CD4-positive, alpha-beta T cell treated with Interleukin-12 subunit alpha and Interleukin-12 subunit beta, for 1 hour (primary cell): ENCODE data around the gene SLC4A7.
"Not testable (repeated sequence)": the region's sequence is repeated elsewhere in the genome, so short reads cannot be mapped to it uniquely, and the experiment has no call there.

Source experiments
- DNase-seq: peaks from one replicate; pipeline ENCODE4 v3.0.0-alpha.2; 2020

Gene SLC4A7

DNA sequence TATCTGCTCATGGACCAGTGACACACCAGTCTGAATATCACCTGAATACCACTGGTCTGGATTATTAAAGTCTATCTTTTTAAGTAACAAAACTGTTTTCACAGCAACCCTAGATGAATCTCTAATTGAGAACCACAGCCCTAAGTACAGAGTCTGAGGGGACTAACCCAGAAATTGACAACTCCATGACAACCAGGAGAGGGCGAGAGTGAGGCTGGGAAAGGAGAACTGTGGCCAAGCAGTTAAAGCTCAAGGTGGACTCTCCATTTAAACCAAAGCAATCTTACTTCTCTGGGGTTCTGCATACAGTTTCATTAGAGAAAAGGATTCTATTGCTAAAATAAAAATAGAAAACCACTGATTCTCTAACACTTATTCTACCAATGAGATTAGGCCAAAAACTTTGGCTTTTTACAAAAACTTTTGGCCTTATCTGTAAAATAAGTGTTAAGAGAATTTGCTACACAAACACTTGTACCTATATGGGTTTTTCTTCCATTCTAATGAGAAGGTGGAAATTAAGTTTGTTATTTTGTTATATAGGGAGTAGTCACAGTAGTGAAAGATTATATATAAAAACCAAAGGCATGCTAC, 126.4 kb downstream of the SLC4A7 start:
- DNase-seq, result peak; percentile 73

DNA sequence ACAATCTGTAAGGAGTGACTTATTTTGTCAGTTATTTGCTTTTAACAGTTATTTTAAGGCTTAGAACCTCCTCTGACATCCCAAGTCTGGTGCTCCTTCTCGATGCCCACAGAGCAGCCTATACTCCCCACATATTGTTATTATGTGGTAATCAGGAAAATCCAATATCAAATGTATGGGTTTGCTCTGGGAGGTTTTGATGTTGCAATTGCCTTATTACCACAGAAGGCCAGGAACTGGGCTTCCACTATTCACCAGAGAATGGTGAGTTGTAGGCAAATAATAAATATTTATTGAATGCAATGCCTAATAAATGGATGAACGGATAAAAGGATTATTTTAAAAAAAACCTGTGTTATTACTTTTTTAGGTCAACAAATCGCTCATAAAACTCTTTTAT, 127.2 kb downstream of the SLC4A7 start:
- no peak for DNase-seq

DNA sequence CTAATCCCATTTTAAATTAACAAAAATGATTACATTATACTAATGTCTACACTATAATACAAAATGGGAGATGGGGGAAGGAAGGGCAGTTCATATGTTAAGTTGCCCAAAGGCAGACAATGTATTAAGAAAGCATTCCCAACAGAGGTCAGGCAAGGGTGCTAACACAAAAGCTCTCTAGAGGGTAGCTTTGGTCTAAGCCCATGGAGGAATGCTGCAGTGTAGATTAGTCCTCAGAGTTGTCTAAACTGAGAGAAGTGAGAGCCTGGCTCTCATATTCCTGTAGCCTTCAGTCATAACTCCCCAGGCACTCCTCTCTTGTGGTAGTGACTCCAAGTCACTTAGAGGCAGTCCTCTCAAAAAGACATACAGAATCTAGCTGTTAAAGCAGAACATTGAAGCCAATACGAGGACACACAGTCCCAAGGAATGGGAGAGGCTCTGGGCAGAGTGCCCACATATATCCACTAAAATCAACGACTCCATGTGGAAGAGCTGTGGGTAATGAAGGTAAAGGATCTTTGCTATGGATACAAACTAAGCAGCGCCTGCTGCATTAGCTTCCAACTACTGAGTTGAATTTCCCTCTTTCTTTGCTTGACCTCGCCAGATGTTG, 129.5 kb downstream of the SLC4A7 start:
- no peak for DNase-seq

DNA sequence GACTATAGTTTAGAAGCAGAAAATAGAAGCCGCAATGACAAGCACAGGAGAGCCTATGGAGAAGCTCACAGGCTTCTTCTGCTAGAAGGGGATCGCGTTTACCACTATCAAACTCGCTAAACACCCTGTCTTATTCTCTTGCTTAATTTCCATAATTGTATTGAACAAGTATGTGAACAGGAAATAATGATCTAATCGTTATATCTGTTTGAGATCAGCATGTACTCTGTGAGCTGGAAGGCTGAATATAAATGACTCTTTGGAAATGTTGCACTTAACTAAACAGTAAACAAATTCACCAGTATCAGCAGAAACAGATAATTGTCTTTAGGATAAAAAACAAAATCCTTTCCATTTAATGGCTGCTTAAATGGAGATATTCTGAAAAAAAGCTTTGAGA, 130.0 kb downstream of the SLC4A7 start:
- no peak for DNase-seq

DNA sequence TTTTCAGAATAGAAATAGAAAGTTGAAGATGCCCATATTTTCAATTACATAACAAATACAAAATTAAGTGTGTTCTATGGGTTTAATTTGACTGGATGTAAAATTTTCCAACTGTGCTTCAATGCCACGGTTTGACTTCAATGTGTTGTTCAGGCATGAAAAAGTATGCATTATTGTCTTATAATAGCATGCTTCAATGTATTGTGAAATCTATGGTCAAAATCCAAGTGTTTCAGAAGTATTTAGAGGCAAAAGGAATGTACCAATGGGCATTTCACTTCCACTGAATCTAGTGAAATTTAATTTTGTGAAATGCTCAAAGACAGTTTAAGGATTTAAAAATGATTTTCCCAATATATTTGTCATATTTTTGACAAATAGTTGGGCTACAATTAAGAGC, 131.0 kb downstream of the SLC4A7 start:
- DNase-seq, result no peak

DNA sequence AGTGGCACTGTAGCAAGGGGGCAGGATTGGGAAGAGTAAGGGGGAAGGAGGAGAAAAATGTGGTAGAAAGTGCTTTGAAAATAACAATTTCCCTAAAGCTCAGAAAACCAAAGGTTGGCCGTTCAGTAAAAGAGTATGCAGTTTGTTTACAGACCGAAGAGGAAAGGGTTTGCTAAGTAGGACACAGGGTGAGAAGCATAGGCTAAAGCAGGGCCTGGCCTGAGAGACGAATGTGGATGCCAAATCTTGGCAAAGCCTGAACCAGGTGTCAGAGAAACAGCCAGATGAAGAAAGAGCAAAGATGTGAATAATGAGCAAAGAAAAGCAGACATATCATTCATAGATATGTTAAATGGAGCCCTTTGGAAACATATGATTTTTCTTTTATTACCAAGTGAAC, 132.1 kb downstream of the SLC4A7 start:
- DNase-seq, result no peak

DNA sequence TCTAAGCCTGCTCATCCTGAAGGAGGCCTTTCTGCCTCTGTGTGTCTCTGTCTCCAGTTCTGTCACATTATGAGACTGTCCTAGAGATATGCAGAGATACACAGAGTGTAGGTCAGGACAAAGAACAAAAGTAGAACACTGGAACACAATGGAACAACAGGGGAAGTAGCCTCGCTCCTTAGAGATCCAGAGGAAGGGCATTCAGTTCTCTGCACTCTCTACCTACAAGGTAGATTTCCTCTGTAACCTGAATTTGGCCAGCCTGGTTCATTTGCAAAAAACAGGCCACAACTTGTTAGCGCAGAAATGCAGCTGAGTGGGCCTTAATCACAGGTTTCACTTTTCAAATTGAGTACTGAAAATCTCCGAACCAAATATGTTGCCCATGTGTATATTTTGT, 134.4 kb downstream of the SLC4A7 start:
- peak; percentile 2 for DNase-seq

DNA sequence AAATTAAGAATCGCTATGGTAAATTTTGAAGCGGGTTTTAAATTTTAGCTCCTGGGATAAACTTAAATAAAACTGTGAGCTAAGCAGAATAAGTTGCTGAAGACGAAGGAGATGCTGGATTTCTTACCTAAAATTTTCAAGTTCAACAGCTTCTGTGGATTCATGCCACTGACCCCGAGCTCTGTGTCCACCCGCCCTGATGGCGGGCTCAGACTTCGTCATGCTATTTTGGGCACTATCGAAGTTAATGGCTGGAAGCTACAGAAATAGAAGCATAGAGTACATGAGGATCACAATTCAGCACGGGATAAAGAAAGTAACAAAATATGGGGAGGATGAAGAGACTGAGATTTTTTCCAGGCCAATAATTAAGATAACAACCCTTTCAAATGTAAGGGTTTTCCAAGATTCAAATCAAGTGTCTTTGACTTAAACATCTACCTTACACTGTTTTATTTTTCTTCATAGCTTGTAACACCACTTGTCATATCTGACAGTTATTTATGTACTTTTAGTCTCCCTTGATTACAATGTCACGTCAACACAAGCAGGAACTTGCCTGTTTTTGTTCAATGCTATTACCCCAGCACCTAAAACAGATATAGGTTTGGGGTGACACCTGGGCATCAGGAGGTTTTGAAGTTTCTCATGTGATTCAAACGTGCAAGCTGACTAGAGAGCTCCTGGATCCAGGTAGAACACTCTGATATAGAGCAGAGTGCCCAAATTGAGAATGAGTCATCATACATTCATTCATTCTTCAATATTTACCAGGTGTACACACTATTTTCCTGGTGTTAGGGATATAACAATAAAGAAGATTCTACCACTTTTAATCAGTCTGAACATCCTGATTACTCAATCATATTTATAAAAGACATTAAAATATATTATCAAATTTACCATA, 138.0 kb downstream of the SLC4A7 start:
- no peak for DNase-seq

DNA sequence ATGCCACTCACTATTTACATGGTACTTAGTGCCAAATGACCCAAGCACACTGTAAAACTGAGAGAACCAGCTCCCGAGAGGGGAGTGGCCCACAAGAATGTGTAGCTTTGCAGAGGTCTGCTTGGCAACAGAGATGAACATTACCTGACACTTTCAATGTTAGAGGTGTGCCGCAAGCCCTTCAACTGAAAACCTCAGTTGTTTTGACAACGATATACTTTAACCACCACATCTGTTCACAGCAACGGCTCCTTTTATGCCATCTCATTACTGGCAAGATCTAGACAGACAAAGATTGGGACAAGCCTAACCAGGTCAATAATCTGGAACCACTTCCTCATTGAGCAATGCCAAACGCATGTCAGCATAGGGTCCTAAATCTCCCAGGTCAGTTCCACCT, 138.7 kb downstream of the SLC4A7 start:
- DNase-seq, result peak; percentile 32

DNA sequence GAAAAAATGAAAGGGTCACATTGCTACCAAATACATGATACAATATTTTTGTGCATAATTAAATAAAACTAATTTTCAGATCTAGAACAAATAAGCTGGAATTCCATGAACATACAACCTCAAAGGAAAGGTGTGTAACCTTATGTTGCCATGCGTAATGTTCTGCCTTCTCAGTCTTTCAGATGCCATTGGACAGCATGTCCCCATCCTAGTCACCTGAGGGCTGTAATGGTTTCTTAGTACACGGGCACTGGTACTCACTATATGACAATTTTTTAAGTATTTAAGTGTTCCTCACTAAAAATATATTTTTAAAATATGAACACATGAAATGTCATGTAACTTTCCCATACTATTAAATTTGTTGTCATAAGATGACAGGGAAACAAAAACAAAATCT, 139.1 kb downstream of the SLC4A7 start:
- no peak for DNase-seq

DNA sequence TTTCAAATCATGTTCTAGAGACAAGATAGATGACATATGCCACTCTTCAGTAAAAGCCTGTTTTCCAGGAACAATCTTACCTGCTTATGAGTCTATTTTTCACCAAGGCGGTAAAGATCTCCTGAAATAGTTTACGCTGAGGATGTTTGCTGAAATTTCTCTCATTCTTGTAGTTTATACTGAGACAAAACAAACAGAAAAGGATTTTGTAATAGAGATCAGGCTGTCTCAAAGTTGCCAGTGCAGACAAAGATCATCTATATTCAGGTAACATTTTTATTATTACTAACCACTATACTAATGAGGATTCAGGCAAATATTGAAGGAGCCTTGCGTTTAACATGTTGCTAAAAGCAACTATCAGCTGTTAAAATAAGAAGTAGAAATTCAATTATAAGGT, 140.0 kb downstream of the SLC4A7 start:
- DNase-seq, result no peak

DNA sequence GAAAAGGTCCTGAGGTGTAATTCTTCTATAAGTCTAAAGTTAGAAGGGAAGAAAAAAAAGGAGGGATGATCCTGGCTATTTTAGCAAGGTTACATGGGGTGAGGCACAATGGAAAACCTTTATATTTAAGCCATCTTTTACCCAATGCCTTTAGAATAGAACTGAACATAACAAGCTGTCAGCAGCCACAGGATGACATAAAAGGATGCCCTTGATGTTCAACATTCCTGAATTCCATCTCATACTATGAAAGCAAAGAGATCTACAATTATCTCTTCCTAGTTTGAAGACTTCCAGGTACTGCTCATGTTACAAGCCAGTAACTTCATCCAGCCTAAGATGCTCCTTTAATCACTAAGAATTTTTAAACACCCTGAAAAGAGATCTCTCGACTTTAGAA, 141.9 kb downstream of the SLC4A7 start:
- DNase-seq, result no peak

DNA sequence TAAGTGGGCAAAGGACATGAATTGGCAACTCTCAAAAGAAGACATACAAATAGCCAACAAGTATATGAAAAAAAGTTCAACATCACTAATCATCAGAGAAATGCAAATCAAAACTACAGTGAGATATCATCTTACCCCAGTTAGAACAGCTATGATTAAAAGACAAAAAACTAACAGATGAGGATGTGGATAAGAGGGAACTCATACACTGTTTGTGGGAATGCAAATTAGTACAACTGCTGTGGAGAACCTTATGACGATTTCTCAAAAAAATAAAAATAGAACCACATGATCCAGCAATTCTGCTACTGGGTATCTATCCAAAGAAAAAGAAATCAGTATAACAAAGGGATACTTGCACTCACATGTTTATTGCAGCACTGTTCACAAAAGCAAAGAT, 143.7 kb downstream of the SLC4A7 start:
- DNase-seq, result peak; percentile 11

DNA sequence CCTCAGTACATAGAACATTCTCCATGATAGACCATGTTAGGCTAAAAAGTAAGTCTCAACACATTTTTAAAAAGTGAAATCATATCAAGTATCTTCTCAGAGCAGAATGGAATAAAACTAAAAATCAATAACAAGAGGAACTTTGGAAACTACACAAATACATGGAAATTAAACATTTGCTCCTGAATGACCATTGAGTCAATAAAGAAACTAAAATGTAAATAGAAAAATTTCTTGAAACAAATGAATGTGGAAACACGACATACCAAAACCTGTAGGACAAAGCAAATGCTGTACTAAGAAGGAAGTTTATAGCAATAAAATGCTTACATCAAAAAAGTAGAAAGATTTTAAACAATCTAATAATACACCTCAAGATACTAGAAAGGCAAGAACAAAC, 148.6 kb downstream of the SLC4A7 start:
- no peak for DNase-seq

DNA sequence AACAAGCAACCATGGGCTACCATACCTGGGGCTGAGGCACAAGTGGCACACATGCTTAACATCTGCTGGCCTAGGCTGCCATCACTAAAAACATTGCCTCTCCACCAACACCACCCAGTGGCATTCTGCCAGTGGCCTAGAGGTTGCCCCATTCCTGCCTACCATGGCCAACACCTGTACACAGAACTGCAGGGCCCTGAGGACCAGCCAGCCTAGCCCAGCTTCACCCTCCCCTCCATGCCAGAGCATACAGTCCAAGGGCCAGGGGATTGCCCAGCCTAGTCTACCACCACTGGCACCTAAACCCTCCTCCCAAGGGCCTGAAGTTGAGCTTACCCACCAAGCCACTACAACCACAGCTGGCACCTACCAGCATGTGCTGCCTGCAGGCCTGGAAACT, 150.3 kb downstream of the SLC4A7 start:
- no peak for DNase-seq

DNA sequence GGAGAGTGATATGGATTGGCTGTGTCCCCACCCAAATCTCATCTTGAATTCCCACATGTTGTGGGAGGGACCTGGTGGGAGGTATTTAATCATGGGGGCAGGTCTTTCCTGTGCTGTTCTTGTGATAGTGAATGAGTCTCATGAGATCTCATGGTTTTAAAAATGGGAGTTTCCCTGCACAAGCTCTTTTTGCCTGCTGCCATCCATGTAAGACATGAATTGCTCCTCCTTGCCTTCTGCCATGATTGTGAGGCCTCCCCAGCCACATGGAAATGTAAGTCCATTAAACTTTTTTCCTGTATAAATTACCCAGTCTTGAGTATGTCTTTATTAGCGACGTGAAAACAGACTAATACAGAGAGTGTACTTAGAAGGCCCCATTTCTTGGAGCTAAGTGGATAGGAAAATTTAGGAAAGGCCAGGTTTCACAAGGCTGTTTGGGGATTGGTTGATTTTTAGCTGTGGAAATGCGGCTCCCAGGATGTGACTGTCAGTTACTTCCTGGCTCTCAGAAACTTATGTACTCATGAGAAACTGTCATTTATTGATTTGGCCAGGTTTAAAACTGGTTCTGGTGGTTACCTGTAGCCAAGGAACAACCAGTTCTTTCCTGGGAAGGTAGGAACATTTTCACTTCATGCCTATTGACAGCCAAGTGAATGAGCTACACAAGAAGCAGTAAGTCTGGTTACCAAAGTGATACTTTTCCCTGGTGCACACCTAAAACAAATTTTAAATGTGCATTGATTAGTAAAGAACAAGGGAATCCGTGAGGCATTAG, 155.0 kb downstream of the SLC4A7 start:
- not testable (repeated sequence) for DNase-seq

DNA sequence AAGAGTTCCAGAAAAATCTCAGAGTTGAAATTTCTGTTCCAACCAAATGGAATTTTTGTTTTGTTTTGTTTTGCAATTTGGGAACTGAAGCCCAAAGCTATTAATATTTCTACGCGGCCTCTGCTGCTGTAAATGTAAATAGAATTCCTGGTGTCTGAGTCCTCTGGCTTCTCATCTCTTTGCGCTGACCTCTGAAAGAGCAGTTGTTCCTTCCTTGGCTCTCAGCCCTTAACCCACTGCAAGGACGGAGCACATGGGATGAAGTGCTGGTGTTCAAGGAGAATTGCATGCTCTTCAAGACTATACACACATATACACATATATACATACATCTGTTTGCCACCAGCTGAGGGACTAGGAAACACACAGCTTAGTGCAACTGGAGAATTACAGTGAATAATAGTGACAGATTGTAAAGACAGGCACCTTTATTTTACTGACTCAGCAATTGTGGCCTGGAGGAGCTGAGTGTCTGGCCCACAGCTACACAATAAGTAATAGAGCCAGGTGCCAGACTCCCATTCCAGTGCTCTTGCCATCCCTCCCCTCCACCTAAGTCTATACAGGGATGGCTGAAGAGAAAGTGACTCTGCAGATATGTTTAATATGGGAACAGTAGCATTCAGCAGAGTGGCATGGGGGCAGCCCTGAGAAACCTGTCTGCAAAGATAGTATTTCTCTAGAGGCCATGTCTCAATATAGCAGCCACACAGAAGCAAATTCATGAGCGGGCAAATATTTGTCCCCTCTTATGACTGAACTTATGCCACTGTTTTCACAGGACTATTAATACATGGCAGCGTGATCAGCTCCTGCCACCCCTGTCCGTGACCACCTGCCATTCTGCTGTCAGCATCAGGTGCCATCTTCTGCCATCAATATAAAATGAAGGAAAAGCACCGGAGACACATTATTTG, 157.3 kb downstream of the SLC4A7 start:
- DNase-seq, result no peak

DNA sequence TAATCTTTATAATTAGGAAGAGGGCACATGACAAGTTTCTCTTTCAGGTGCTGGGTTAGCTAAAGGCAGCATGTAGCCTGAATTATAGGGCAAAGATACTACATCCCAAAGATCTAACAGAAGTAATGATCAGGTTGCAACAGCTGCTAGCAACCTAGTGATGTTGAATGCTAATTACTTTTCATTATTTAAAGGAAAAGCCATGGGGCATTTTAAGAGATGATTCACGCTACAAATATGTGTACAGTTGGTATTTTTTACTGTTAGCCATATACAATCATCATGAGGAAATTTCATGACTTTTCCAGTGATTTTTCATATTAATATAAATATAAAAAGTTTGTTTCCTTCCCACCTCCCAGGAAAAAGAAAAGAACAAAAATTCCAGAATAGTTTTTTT, 158.0 kb downstream of the SLC4A7 start:
- no peak for DNase-seq

DNA sequence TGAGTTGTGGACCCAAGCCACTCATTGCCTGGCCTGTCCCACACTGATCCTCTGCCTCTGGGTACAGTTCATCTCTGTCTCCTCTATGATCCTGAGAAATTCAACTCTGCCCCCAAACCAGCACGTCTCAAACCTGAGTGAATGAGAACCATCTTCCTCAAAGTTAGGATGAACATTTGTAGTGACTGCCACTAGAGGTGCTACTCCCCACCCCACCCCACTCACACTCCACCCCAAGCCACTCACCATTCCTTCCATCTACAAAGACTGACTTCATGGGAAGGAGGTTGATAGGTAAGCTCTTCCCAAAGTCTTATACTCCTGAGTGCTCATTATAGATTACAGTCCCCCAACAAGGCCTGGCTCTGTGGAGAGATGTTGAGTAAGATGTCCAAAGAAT, 158.8 kb downstream of the SLC4A7 start:
- DNase-seq, result no peak

DNA sequence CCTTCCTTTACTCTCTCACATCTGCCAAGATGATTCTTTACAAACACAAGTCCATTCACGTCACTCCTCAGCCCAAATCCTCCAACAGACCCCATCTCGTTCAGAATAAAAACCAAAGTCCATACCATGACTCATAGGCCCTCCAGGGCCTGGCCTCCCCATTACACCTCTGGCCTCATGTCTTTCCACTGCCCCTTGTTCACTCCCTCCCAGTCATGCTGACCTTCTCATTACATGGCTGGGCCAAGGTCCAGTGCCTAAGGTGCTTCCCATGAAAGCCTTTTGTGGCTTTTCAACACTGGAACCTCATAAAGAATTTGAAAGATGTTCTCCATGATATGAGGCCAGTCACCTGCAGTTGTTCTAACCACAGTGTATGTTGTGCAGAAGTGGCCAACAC, 159.5 kb downstream of the SLC4A7 start:
- DNase-seq, result no peak

DNA sequence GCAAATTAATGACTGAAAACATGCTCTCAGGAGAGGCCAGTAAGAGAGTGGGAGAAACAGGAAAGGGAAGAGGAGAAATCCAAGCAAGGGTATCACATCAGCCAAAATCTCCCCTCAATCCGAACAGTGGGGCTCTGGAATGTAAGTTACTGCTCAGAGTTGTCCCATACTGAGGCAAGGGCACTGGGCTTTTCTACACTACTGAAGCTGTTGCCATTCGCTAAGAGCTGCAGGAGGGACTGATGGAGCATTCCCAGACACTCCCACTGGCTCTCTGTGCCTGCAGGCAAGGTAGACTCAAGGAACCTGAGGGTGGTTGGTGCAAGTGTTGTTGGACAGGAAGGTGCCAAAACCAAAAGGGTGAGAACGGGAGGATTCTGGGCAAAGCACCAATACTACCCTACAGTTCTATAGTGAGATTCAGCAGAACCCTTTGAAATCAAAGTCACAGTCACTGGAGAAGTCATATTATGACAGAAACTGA, 161.1 kb downstream of the SLC4A7 start:
- DNase-seq, result no peak
